ENCODE data around the gene EXD2. TPM values are rescaled to one million over a fixed set of nuclear protein-coding genes. Genes with fewer than 3 reads are reported as not detected.

EXD2 gene
- total and polyA plus RNA-seq, 10 of the 15 experiments (the other 5 are each of a cell fraction or from before 2014, with no cell fraction given), result 1.0 to 12.4 (median 4.6) TPM

DNA sequence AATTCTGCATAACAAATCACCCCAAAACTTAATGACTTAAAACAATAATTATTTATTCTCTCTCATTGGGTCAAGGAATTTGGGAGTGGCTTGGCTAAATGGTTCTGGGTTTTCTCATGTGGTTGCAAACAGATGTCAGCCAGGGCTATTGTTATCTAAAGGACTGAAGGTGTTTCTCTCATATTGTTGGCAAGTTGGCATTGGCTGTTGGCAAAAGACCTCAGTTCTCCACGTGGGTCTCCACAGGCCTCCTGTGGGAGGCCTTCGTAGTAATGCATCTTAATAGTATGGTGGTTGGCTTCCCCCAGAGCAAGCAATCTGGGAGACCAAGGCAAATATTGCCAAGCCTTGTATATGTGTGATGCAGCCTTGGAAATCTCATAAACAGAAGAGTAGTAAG, 83.0 kb downstream of the EXD2 start:
- intact Hi-C loops (cut with micrococcal nuclease; ENCODE audit: unreplicated experiment), result no loop called here
- FAIRE-seq, result no peak

More for the DNA sequence above, 83.0 kb downstream of the EXD2 start:
- no peaks in the 10 kb centered on the region for H3K4me1 ChIP-seq (ENCODE audit: control insufficient read depth, insufficient read depth, low read length)
- H3K9ac ChIP-seq (ENCODE audit: control insufficient read depth, insufficient read depth, low read length), result no peak overlapping the region
- H3K4me2 ChIP-seq (ENCODE audit: control insufficient read depth, insufficient read depth), result no peak overlapping the region
- no peak overlapping the region for H3K27ac ChIP-seq (ENCODE audit: control insufficient read depth, insufficient read depth)
- SMC1A ChIA-PET (ENCODE audit: uncharacterized antibody, unreplicated experiment), result interaction anchor here (0.7 kb wide), 1 partner anchor 17 kb away, joined by 3 read pairs; no protein-coding TSS in a partner anchor
- TF ChIP-seq POU2F2 (IDR thresholded peaks at IDR 0.05; ENCODE audit: borderline replicate concordance, low read depth, low read length), result no peak
- TF ChIP-seq EED (IDR thresholded peaks at IDR 0.05; ENCODE audit: low read depth), result no peak
- TF ChIP-seq, protein P1, sequence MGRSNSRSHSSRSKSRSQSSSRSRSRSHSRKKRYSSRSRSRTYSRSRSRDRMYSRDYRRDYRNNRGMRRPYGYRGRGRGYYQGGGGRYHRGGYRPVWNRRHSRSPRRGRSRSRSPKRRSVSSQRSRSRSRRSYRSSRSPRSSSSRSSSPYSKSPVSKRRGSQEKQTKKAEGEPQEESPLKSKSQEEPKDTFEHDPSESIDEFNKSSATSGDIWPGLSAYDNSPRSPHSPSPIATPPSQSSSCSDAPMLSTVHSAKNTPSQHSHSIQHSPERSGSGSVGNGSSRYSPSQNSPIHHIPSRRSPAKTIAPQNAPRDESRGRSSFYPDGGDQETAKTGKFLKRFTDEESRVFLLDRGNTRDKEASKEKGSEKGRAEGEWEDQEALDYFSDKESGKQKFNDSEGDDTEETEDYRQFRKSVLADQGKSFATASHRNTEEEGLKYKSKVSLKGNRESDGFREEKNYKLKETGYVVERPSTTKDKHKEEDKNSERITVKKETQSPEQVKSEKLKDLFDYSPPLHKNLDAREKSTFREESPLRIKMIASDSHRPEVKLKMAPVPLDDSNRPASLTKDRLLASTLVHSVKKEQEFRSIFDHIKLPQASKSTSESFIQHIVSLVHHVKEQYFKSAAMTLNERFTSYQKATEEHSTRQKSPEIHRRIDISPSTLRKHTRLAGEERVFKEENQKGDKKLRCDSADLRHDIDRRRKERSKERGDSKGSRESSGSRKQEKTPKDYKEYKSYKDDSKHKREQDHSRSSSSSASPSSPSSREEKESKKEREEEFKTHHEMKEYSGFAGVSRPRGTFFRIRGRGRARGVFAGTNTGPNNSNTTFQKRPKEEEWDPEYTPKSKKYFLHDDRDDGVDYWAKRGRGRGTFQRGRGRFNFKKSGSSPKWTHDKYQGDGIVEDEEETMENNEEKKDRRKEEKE (IDR thresholded peaks at IDR 0.05), result no peak
- TF ChIP-seq IKZF1 (conservative IDR thresholded peaks at IDR 0.05), result no peak
- TF ChIP-seq PML (IDR thresholded peaks at IDR 0.05; ENCODE audit: low read length), result no peak
- no peak for TF ChIP-seq EP300 (IDR thresholded peaks at IDR 0.05; ENCODE audit: borderline replicate concordance in 1 of 2, control insufficient read depth in 1 of 2, low read depth in 2 of 2, low read length in 2 of 2)
- TF ChIP-seq, protein P2, sequence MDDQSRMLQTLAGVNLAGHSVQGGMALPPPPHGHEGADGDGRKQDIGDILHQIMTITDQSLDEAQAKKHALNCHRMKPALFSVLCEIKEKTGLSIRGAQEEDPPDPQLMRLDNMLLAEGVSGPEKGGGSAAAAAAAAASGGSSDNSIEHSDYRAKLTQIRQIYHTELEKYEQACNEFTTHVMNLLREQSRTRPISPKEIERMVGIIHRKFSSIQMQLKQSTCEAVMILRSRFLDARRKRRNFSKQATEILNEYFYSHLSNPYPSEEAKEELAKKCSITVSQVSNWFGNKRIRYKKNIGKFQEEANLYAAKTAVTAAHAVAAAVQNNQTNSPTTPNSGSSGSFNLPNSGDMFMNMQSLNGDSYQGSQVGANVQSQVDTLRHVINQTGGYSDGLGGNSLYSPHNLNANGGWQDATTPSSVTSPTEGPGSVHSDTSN (IDR thresholded peaks at IDR 0.05; ENCODE audit: insufficient replicate concordance, low read depth, low read length), result no peak
- TF ChIP-seq TAF1 (IDR thresholded peaks at IDR 0.05; ENCODE audit: borderline replicate concordance, low read depth, low read length), result no peak
- TF ChIP-seq SMARCA5 (IDR thresholded peaks at IDR 0.05), result no peak
- TF ChIP-seq SREBF1 (IDR thresholded peaks at IDR 0.05; ENCODE audit: low read length), result no peak
- TF ChIP-seq RBBP5 (conservative IDR thresholded peaks at IDR 0.05), result no peak
- WGBS (ENCODE audit: insufficient coverage, insufficient replicate concordance, low lambda C conversion rate, missing lambda C conversion rate), result 44% methylated on average over 2 of the region's 2 CpGs
- no peaks in the 10 kb centered on the region for H3K36me3 ChIP-seq (ENCODE audit: control insufficient read depth in 2 of 2, insufficient read depth in 2 of 2, low read length in 1 of 2)
- H3K79me2 ChIP-seq (ENCODE audit: control insufficient read depth, insufficient read depth, low read length), result no peaks in the 10 kb centered on the region
- H3K4me3 ChIP-seq, result no peak overlapping the region
- no peaks in the 10 kb centered on the region for H4K20me1 ChIP-seq (ENCODE audit: control insufficient read depth, insufficient read depth)
- H3K27me3 ChIP-seq (replicated peaks in 1 of 2; ENCODE audit: control insufficient read depth in 2 of 2, insufficient read depth in 2 of 2, low read length in 1 of 2), result no peaks in the 10 kb centered on the region; a peak in 1 of 4 replicates
- in situ Hi-C loops (cut with MboI), result no loop called here
- H2AFZ ChIP-seq (ENCODE audit: control insufficient read depth, low read depth, low read length), result no peak overlapping the region
- POLR2A ChIA-PET, result no interaction called here
- CTCF ChIA-PET, result interaction anchor here (1.6 kb wide), 1 partner anchor 121 kb away, joined by 3 read pairs; no protein-coding TSS in a partner anchor
- ATAC-seq (no peak), DNase-seq (ENCODE audit: low read depth, low spot score) (no peak)
- RAD21 ChIA-PET (ENCODE audit: unreplicated experiment), result no interaction called here
- H3K9me3 ChIP-seq (replicated peaks; ENCODE audit: control insufficient read depth, insufficient read depth, low read length), result no peaks in the 10 kb centered on the region
- no TSS peak for BruUV-seq (replicated peaks)
